ENCODE measurements around the gene XAGE2.
"Not testable (repeated sequence)": the region's sequence is repeated elsewhere in the genome, so short reads cannot be mapped to it uniquely, and the experiment has no call there.

XAGE2 gene

GRCh38 chrX:52368368-52369055, at the start of gene XAGE2:
XAGE2 (plus strand) TSS chrX:52369021; CDS start chrX:52370015, 994 bp downstream.
- DNase-seq (ENCODE audit: low spot score): no peak

GRCh38 chrX:52337410-52337809, 31.4 kb upstream of the XAGE2 start:
- DNase-seq (ENCODE audit: low spot score): no peak

GRCh38 chrX:52341493-52341892, 27.3 kb upstream of the XAGE2 start:
- DNase-seq (ENCODE audit: low spot score): no peak

GRCh38 chrX:52343131-52343530, 25.7 kb upstream of the XAGE2 start:
- DNase-seq (ENCODE audit: low spot score): not testable (repeated sequence)

- DNase-seq (ENCODE audit: low spot score): not testable (repeated sequence)
Measured at GRCh38 chrX:52345402-52345801, 23.4 kb upstream of the XAGE2 start.

GRCh38 chrX:52346174-52347165, 22.4 kb upstream of the XAGE2 start:
- no peak for DNase-seq (ENCODE audit: low spot score)

- DNase-seq (ENCODE audit: low spot score): no peak
Measured at GRCh38 chrX:52349681-52350080, 19.1 kb upstream of the XAGE2 start.

GRCh38 chrX:52352551-52352950, 16.3 kb upstream of the XAGE2 start:
- no peak for DNase-seq (ENCODE audit: low spot score)

GRCh38 chrX:52353838-52354237, 15.0 kb upstream of the XAGE2 start:
- DNase-seq (ENCODE audit: low spot score): no peak

- no peak for DNase-seq (ENCODE audit: low spot score)
Measured at GRCh38 chrX:52355108-52355507, 13.7 kb upstream of the XAGE2 start.

GRCh38 chrX:52359614-52360232, 9.1 kb upstream of the XAGE2 start:
- DNase-seq (ENCODE audit: low spot score): no peak

- DNase-seq (ENCODE audit: low spot score): no peak
Measured at GRCh38 chrX:52361941-52362340, 6.9 kb upstream of the XAGE2 start.

GRCh38 chrX:52363247-52363883, 5.5 kb upstream of the XAGE2 start:
- no peak for DNase-seq (ENCODE audit: low spot score)

GRCh38 chrX:52378870-52379269, 10.0 kb downstream of the XAGE2 start:
- DNase-seq (ENCODE audit: low spot score): no peak

GRCh38 chrX:52380993-52381392, 12.2 kb downstream of the XAGE2 start:
- no peak for DNase-seq (ENCODE audit: low spot score)

GRCh38 chrX:52410439-52411394, 41.9 kb downstream of the XAGE2 start:
- no peak for DNase-seq (ENCODE audit: low spot score)

GRCh38 chrX:52415304-52415703, 46.5 kb downstream of the XAGE2 start:
- DNase-seq (ENCODE audit: low spot score): no peak

- DNase-seq (ENCODE audit: low spot score): no peak
Measured at GRCh38 chrX:52416816-52417215, 48.0 kb downstream of the XAGE2 start.

GRCh38 chrX:52420824-52421443, 52.1 kb downstream of the XAGE2 start:
- no peak for DNase-seq (ENCODE audit: low spot score)

GRCh38 chrX:52422884-52423283, 54.1 kb downstream of the XAGE2 start:
- no peak for DNase-seq (ENCODE audit: low spot score)

GRCh38 chrX:52424656-52425055, 55.8 kb downstream of the XAGE2 start:
- DNase-seq (ENCODE audit: low spot score): no peak
